ENCODE results near the gene GRIK1.
"Not testable (repeated sequence)": the region's sequence is repeated elsewhere in the genome, so short reads cannot be mapped to it uniquely, and the experiment has no call there.

The GRIK1 gene

DNA sequence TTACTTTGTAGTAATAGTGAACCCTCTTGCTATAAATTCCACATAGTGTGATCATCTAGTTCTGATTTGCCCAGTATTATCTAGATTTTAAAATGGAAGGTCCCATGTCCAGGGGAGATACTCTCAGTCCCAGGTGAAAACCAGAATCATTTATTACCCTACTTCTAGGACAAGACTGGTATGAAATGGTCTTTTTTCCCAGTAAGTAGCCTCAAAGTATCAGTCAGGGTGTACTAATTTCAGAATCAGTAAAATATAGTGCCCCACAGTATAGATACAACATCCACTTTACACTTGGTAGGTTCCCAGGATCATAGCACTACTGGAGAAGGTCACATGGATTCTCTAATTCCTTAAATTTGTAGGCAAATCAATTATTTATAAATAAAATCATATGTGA lies 318.3 kb downstream of the GRIK1 start:
- no peak overlapping the region for H3K4me3 ChIP-seq
- no peak for DNase-seq (ENCODE audit: low read depth, low spot score)
- H3K27ac ChIP-seq = no peak overlapping the region
- H3K36me3 ChIP-seq (ENCODE audit: insufficient read depth, low read length) = no peaks in the 10 kb centered on the region
- H3K9me3 ChIP-seq (ENCODE audit: low read depth, low read length) = no peaks in the 10 kb centered on the region
- no peak for TF ChIP-seq EZH2 (IDR thresholded peaks at IDR 0.05)
- H3K9ac ChIP-seq (ENCODE audit: insufficient read length) = no peak overlapping the region

DNA sequence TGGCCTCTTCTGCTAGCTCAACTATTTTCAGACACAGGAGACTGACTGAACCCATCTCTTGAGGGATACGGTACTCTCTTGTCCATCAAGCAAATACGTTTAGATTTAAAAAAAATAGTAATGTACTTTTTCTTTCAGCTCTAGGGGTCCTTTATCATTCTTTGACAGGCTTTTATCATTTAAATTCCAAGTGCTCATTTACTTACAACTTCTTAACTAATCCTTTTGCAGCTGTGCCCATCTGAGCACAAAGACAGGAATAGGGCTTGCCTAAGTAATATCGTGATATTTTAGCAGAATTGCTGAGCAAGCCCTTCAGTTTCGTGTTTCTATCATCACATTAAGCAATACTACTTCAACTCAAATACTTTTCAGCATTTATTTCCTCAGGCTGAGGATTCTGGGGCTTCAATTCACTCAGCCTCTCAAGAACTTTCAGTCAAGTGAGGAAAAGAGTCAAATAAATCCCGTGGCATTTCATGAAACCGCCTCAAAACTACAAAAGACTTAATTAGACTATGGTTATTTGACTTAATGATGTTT lies 323.5 kb downstream of the GRIK1 start:
- DNase-seq (ENCODE audit: low read depth, low spot score) = no peak
- TF ChIP-seq POLR2AphosphoS5 (IDR thresholded peaks at IDR 0.05; ENCODE audit: borderline replicate concordance, low read depth, low read length) (no peak), EZH2 (IDR thresholded peaks at IDR 0.05) (no peak), FOXP2 (optimal IDR thresholded peaks at IDR 0.05; ENCODE audit: control extremely low read depth, extremely low read length, insufficient read depth) (no peak)
- H3K36me3 ChIP-seq (ENCODE audit: insufficient read depth, low read length) = no peaks in the 10 kb centered on the region
- H3K4me3 ChIP-seq = peak overlapping the region; percentile 9; the same call in 1 of the 2 replicates
- H3K27ac ChIP-seq = no peak overlapping the region
- no peaks in the 10 kb centered on the region for H3K9me3 ChIP-seq (ENCODE audit: low read depth, low read length)
- H3K9ac ChIP-seq (ENCODE audit: insufficient read length) = no peak overlapping the region

DNA sequence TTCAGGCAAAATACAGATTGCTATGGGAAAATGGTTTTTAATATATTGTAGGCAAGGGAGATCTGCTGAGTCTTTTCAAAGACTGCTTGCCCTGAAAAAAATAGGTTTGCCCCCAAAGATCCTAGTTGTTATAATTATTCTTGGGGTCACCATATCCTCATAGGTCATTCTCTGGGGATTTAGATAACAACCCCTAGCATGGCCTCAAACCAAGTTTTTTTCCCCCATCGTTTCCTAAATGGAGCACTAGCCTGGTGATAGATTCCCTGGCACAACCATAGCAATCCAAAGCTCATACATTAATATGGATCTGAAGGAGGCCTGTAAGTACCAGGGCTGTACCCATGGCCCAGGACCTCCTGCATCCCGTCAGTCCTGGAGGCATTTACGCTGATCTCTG lies 325.9 kb downstream of the GRIK1 start:
- no peaks in the 10 kb centered on the region for H3K36me3 ChIP-seq (ENCODE audit: insufficient read depth, low read length)
- no peaks in the 10 kb centered on the region for H3K9me3 ChIP-seq (ENCODE audit: low read depth, low read length)
- DNase-seq (ENCODE audit: low read depth, low spot score) = no peak
- no peak overlapping the region for H3K4me3 ChIP-seq
- no peak overlapping the region for H3K27ac ChIP-seq
- TF ChIP-seq FOXP2 (optimal IDR thresholded peaks at IDR 0.05; ENCODE audit: control extremely low read depth, extremely low read length, insufficient read depth) = no peak
- no peak for TF ChIP-seq POLR2AphosphoS5 (IDR thresholded peaks at IDR 0.05; ENCODE audit: borderline replicate concordance, low read depth, low read length)
- no peak for TF ChIP-seq EZH2 (IDR thresholded peaks at IDR 0.05)
- H3K9ac ChIP-seq (ENCODE audit: insufficient read length) = no peak overlapping the region

DNA sequence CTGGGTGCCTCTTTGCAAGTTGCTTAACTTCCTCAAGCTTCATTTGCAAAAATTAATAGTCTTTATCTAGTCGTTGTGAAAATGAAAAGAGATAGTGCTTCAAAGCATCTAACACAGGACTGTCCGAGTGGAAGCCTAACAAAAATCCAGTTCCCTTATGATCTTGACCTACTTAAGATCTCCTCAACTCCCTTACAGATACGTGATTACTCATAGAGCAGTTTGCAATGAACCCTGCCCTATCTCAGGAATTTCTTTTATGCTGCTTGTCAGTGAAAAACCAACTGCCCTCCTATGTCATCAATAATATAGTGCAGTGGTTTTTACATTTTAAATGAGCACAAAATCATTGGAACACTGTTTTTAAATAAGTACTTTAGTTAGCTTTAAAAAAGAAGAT lies 326.8 kb downstream of the GRIK1 start:
- H3K9me3 ChIP-seq (ENCODE audit: low read depth, low read length) = no peaks in the 10 kb centered on the region
- TF ChIP-seq FOXP2 (optimal IDR thresholded peaks at IDR 0.05; ENCODE audit: control extremely low read depth, extremely low read length, insufficient read depth) (no peak), EZH2 (IDR thresholded peaks at IDR 0.05) (no peak), POLR2AphosphoS5 (IDR thresholded peaks at IDR 0.05; ENCODE audit: borderline replicate concordance, low read depth, low read length) (no peak)
- H3K9ac ChIP-seq (ENCODE audit: insufficient read length) = no peak overlapping the region
- no peak overlapping the region for H3K27ac ChIP-seq
- H3K36me3 ChIP-seq (ENCODE audit: insufficient read depth, low read length) = no peaks in the 10 kb centered on the region
- no peak overlapping the region for H3K4me3 ChIP-seq
- DNase-seq (ENCODE audit: low read depth, low spot score) = no peak

DNA sequence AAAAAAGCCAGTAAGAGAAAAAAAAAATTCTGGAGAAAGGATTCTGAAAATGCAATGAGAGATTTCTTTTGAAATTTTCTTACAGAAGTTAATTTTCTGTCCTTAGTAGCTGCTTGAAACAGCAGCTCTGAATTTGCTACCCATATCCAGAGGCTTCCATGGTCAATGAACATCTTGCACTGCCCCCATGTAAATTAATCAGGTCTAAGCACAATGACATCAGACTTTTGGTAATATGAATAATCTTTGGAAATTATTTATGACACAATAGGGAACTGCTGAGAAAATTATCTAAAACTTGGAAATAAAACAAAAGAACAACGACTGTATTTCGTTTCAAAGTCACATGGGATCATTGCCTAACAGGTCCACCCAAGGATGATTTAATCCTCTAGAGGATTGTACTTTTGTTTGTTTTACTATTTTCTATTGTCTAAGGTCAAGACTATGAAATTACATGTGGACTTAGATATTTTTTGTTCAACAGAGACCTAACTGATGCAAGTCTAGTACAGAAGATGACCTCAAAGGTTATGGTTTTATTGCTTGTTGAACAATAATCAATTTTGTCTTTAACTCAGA lies 328.9 kb downstream of the GRIK1 start:
- Histone ChIP-seq H3K27ac (no peak overlapping the region), H3K36me3 (ENCODE audit: insufficient read depth, low read length) (no peaks in the 10 kb centered on the region), H3K4me3 (no peak overlapping the region), H3K9ac (ENCODE audit: insufficient read length) (no peak overlapping the region), H3K9me3 (ENCODE audit: low read depth, low read length) (no peaks in the 10 kb centered on the region)
- DNase-seq (ENCODE audit: low read depth, low spot score) = no peak
- no peak for TF ChIP-seq EZH2 (IDR thresholded peaks at IDR 0.05)
- no peak for TF ChIP-seq FOXP2 (optimal IDR thresholded peaks at IDR 0.05; ENCODE audit: control extremely low read depth, extremely low read length, insufficient read depth)
- no peak for TF ChIP-seq POLR2AphosphoS5 (IDR thresholded peaks at IDR 0.05; ENCODE audit: borderline replicate concordance, low read depth, low read length)

DNA sequence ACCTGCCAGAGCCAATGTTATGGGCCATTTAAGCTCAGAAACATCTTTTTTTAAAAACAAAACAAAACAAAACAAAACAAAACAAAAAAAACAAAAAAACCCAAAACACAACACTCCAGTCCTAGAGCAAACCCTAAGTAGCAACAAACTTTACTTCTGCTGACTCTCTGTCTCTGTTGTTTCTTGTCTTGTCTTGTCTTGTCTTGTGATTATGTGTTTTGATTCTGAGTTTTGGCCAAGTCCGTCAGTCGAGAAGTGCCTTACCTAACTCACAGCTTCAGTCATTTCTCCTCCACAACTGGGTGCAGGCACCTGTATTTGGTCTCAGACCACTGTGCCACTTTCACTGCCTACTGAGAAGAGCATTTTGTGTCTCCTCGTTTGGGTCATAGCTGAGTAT lies 333.2 kb downstream of the GRIK1 start:
- no peaks in the 10 kb centered on the region for H3K9me3 ChIP-seq (ENCODE audit: low read depth, low read length)
- no peak for DNase-seq (ENCODE audit: low read depth, low spot score)
- H3K9ac ChIP-seq (ENCODE audit: insufficient read length) = no peak overlapping the region
- TF ChIP-seq EZH2 (IDR thresholded peaks at IDR 0.05) (no peak), FOXP2 (optimal IDR thresholded peaks at IDR 0.05; ENCODE audit: control extremely low read depth, extremely low read length, insufficient read depth) (no peak), POLR2AphosphoS5 (IDR thresholded peaks at IDR 0.05; ENCODE audit: borderline replicate concordance, low read depth, low read length) (no peak)
- H3K4me3 ChIP-seq = no peak overlapping the region
- no peaks in the 10 kb centered on the region for H3K36me3 ChIP-seq (ENCODE audit: insufficient read depth, low read length)
- H3K27ac ChIP-seq = no peak overlapping the region

DNA sequence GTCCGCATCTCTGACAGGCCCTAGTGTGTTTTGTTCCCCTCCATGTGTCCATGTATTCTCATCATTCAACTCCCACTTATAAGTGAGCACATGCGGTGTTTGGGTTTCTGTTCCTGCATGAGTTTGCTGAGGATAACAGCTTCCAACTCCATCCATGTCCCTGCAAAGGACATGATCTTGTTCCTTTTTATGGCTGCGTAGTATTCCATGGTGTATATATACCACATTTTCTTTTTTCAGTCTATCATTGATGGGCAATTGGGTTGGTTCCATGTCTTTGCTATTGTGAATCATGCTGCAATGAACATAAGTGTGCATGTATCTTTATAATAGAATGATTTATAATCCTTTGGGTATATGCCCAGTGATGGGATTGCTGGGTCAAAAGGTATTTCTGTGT lies 334.6 kb downstream of the GRIK1 start:
- H3K36me3 ChIP-seq (ENCODE audit: insufficient read depth, low read length); DNase-seq (ENCODE audit: low read depth, low spot score); H3K27ac ChIP-seq; H3K9ac ChIP-seq (ENCODE audit: insufficient read length); H3K4me3 ChIP-seq; H3K9me3 ChIP-seq (ENCODE audit: low read depth, low read length): not testable (repeated sequence)

DNA sequence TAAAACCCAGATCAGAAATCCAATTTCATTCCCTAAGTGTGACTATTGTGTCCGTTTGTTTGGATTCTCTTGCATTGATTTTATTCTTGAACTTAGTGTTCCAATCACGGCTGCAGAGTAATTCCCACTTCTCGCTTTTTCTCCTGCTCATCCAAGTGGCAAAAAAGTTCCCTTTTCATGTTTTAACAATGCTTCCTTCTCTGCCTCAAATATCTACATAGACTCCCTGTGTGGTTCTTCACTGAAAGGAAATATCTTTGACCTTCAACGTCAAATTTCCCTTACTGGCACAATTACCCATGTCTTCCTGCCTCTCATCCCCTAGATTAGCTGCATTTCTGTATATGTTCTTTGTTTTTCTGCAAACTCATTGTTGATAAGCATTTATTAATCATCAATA lies 335.7 kb downstream of the GRIK1 start:
- no peak for DNase-seq (ENCODE audit: low read depth, low spot score)
- H3K4me3 ChIP-seq = no peak overlapping the region
- no peak overlapping the region for H3K27ac ChIP-seq
- H3K9me3 ChIP-seq (ENCODE audit: low read depth, low read length) = no peaks in the 10 kb centered on the region
- H3K9ac ChIP-seq (ENCODE audit: insufficient read length) = no peak overlapping the region
- TF ChIP-seq POLR2AphosphoS5 (IDR thresholded peaks at IDR 0.05; ENCODE audit: borderline replicate concordance, low read depth, low read length) (no peak), EZH2 (IDR thresholded peaks at IDR 0.05) (no peak), FOXP2 (optimal IDR thresholded peaks at IDR 0.05; ENCODE audit: control extremely low read depth, extremely low read length, insufficient read depth) (no peak)
- no peaks in the 10 kb centered on the region for H3K36me3 ChIP-seq (ENCODE audit: insufficient read depth, low read length)

DNA sequence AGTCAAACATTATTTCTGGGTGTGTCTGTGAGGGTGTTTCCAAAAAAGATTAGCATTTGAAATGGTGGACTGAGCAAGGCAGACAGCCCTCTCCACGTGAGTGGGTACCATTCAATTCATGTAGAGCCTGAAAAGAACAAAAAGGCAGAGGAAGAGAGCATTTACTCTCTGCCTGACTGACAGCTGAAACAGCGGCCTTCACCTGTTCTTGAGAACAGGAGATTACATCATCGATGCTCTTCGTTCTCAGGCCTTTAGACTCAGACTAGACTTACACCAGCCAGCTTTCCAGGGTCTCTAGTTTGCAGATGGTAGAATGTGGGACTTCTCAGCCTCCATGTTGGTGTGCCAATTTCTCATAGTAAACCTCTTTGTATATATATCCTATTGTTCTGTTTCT lies 338.7 kb downstream of the GRIK1 start:
- Histone ChIP-seq H3K36me3 (ENCODE audit: insufficient read depth, low read length) (no peaks in the 10 kb centered on the region), H3K9ac (ENCODE audit: insufficient read length) (no peak overlapping the region), H3K27ac (no peak overlapping the region), H3K4me3 (no peak overlapping the region), H3K9me3 (ENCODE audit: low read depth, low read length) (no peaks in the 10 kb centered on the region)
- no peak for TF ChIP-seq POLR2AphosphoS5 (IDR thresholded peaks at IDR 0.05; ENCODE audit: borderline replicate concordance, low read depth, low read length)
- TF ChIP-seq FOXP2 (optimal IDR thresholded peaks at IDR 0.05; ENCODE audit: control extremely low read depth, extremely low read length, insufficient read depth) = no peak
- no peak for TF ChIP-seq EZH2 (IDR thresholded peaks at IDR 0.05)
- DNase-seq (ENCODE audit: low read depth, low spot score) = no peak

Data from SK-N-MC (cell line).